Thyroid gland (tissue), 4 donors: Measurements from ENCODE around the gene NEK7.

Experiments used
- CTCF ChIP-seq, 6 experiments: fragments of 200-600 bp in 3 of 6; fragments of 450-650 bp in 3 of 6; sonication (generic) in 3 of 6; IDR thresholded peaks; one replicate each; pipeline ENCODE4 v1.5.1; 2016 to 2019; ENCODE audit warnings: antibody characterized with exemption in 6 of 6, mild to moderate bottlenecking in 2 of 6, inconsistent platforms in 1 of 6, moderate library complexity in 1 of 6
- POLR2A ChIP-seq, 2 donors: fragments of 450-650 bp; IDR thresholded peaks; one replicate each; pipeline ENCODE4 v1.6.1; 2017; ENCODE audit warnings: antibody characterized with exemption in 2 of 2, mild to moderate bottlenecking in 2 of 2, moderate library complexity in 1 of 2

GRCh38 chr1:198328458-198329032 lies 171.7 kb downstream of the NEK7 start:
- TF ChIP-seq CTCF (IDR thresholded peaks at IDR 0.05), result no peak
- TF ChIP-seq POLR2A (IDR thresholded peaks at IDR 0.05), result no peak
